ENCODE results near the gene DNAAF5. TPM values are rescaled to one million over a fixed set of nuclear protein-coding genes. Genes with fewer than 3 reads are reported as not detected.

DNAAF5 gene
- total RNA-seq, 1 donor from 2014 or later, result 15.2 TPM

GRCh38 chr7:767941-768731 is 41.6 kb downstream of the DNAAF5 start:
- DNase-seq, result no peak
- Mint-ChIP-seq H3K9me3 (ENCODE audit: unreplicated experiment) (peaks cover 4% of the 10 kb centered on the region), H3K36me3 (ENCODE audit: unreplicated experiment) (no peaks in the 10 kb centered on the region), H3K27me3 (ENCODE audit: unreplicated experiment) (peaks cover 2% of the 10 kb centered on the region), H3K27ac (ENCODE audit: unreplicated experiment) (no peak overlapping the region), H3K4me1 (ENCODE audit: low read depth, unreplicated experiment) (peaks cover 4% of the 10 kb centered on the region), H3K4me3 (ENCODE audit: unreplicated experiment) (no peak overlapping the region)
- TF ChIP-seq CTCF (IDR thresholded peaks at IDR 0.05; ENCODE audit: partially characterized antibody, unreplicated experiment), result no peak

GRCh38 chr7:768881-769504 is 42.5 kb downstream of the DNAAF5 start:
- H3K27ac Mint-ChIP-seq (ENCODE audit: unreplicated experiment), result no peak overlapping the region
- TF ChIP-seq CTCF (IDR thresholded peaks at IDR 0.05; ENCODE audit: partially characterized antibody, unreplicated experiment), result peak; percentile 20
- H3K27me3 Mint-ChIP-seq (ENCODE audit: unreplicated experiment), result peaks cover 2% of the 10 kb centered on the region
- H3K4me1 Mint-ChIP-seq (ENCODE audit: low read depth, unreplicated experiment), result peaks cover 4% of the 10 kb centered on the region
- peak; percentile 57 for DNase-seq
- peaks cover 4% of the 10 kb centered on the region for H3K9me3 Mint-ChIP-seq (ENCODE audit: unreplicated experiment)
- no peaks in the 10 kb centered on the region for H3K36me3 Mint-ChIP-seq (ENCODE audit: unreplicated experiment)
- no peak overlapping the region for H3K4me3 Mint-ChIP-seq (ENCODE audit: unreplicated experiment)

GRCh38 chr7:770336-770735 is 43.8 kb downstream of the DNAAF5 start:
- Mint-ChIP-seq H3K9me3 (ENCODE audit: unreplicated experiment) (peaks cover 4% of the 10 kb centered on the region), H3K27ac (ENCODE audit: unreplicated experiment) (no peak overlapping the region), H3K27me3 (ENCODE audit: unreplicated experiment) (peaks cover 2% of the 10 kb centered on the region), H3K36me3 (ENCODE audit: unreplicated experiment) (no peaks in the 10 kb centered on the region), H3K4me1 (ENCODE audit: low read depth, unreplicated experiment) (peaks cover 4% of the 10 kb centered on the region), H3K4me3 (ENCODE audit: unreplicated experiment) (no peak overlapping the region)
- no peak for TF ChIP-seq CTCF (IDR thresholded peaks at IDR 0.05; ENCODE audit: partially characterized antibody, unreplicated experiment)
- DNase-seq, result no peak

- peaks cover 4% of the 10 kb centered on the region for H3K4me1 Mint-ChIP-seq (ENCODE audit: low read depth, unreplicated experiment)
- DNase-seq, result no peak
- H3K9me3 Mint-ChIP-seq (ENCODE audit: unreplicated experiment), result peaks cover 6% of the 10 kb centered on the region
- no peak overlapping the region for H3K4me3 Mint-ChIP-seq (ENCODE audit: unreplicated experiment)
- H3K36me3 Mint-ChIP-seq (ENCODE audit: unreplicated experiment), result no peaks in the 10 kb centered on the region
- no peak for TF ChIP-seq CTCF (IDR thresholded peaks at IDR 0.05; ENCODE audit: partially characterized antibody, unreplicated experiment)
- peaks cover 2% of the 10 kb centered on the region for H3K27me3 Mint-ChIP-seq (ENCODE audit: unreplicated experiment)
- no peak overlapping the region for H3K27ac Mint-ChIP-seq (ENCODE audit: unreplicated experiment)
Measured at GRCh38 chr7:770741-771166, 44.3 kb downstream of the DNAAF5 start.
